ENCODE measurements around the gene MAGEA9B. TPM values are rescaled to one million over a fixed set of nuclear protein-coding genes. Genes with fewer than 3 reads are reported as not detected.
"Not testable (repeated sequence)": the region's sequence is repeated elsewhere in the genome, so short reads cannot be mapped to it uniquely, and the experiment has no call there.

MAGEA9B gene
- polyA plus RNA-seq, 4 donors, result 0.06 TPM; not detected in 3

GRCh38 chrX:149534926-149535602 is 52.2 kb downstream of the MAGEA9B start:
- H3K27me3 ChIP-seq (ENCODE audit: control insufficient read depth in 3 of 3, insufficient read depth in 3 of 3, low read length in 3 of 3); H3K9me3 ChIP-seq (ENCODE audit: control insufficient read depth in 2 of 2, insufficient read depth in 1 of 2, low read depth in 1 of 2, low read length in 1 of 2); H3K27ac ChIP-seq (ENCODE audit: low read depth in 1 of 3, low read length in 2 of 3); DNase-seq; H3K4me1 ChIP-seq (ENCODE audit: control insufficient read depth in 3 of 3, insufficient read depth in 2 of 3, low read depth in 1 of 3, low read length in 2 of 3); H3K4me3 ChIP-seq (ENCODE audit: low read depth in 1 of 3, low read length in 3 of 3); FAIRE-seq; H3K36me3 ChIP-seq (ENCODE audit: control insufficient read depth in 3 of 3, insufficient read depth in 2 of 3, low read depth in 1 of 3, low read length in 3 of 3): not testable (repeated sequence)
- 52 to 85% (median 82%) methylated on average over 3 of the region's 3 CpGs for WGBS, 3 donors

DNA sequence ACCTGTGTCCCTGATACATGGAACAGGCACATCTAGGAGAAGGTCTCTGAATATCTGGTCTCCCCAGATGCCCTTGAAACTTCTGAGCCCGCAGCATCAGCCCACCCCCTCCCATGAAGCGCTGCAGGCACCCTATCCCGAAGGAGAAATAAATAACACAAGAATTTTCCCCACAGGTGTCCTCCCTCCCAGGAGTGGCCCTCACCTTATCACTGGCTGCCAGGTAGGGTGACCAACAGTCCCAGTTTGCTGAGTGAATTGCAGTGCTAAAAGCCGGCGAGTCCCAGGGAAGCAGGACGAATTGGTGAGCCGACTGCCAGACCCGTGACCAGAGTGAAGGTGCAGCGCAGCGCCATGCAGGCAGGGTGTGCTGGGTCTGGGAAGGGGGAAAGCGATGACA is 53.3 kb downstream of the MAGEA9B start:
- H3K4me1 ChIP-seq (ENCODE audit: control insufficient read depth in 3 of 3, insufficient read depth in 2 of 3, low read depth in 1 of 3, low read length in 2 of 3); H3K36me3 ChIP-seq (ENCODE audit: control insufficient read depth in 3 of 3, insufficient read depth in 2 of 3, low read depth in 1 of 3, low read length in 3 of 3); FAIRE-seq; H3K9me3 ChIP-seq (ENCODE audit: control insufficient read depth in 2 of 2, insufficient read depth in 1 of 2, low read depth in 1 of 2, low read length in 1 of 2); H3K27me3 ChIP-seq (ENCODE audit: control insufficient read depth in 3 of 3, insufficient read depth in 3 of 3, low read length in 3 of 3); H3K4me3 ChIP-seq (ENCODE audit: low read depth in 1 of 3, low read length in 3 of 3); DNase-seq; H3K27ac ChIP-seq (ENCODE audit: low read depth in 1 of 3, low read length in 2 of 3): not testable (repeated sequence)
- WGBS, 3 donors, result 85 to 98% (median 97%) methylated on average over 5 to 10 of the region's 11 CpGs

GRCh38 chrX:149532868-149533267 is 54.4 kb downstream of the MAGEA9B start:
- not testable (repeated sequence) for H3K36me3 ChIP-seq (ENCODE audit: control insufficient read depth in 3 of 3, insufficient read depth in 2 of 3, low read depth in 1 of 3, low read length in 3 of 3); H3K27ac ChIP-seq (ENCODE audit: low read depth in 1 of 3, low read length in 2 of 3); H3K4me1 ChIP-seq (ENCODE audit: control insufficient read depth in 3 of 3, insufficient read depth in 2 of 3, low read depth in 1 of 3, low read length in 2 of 3); FAIRE-seq; DNase-seq; H3K4me3 ChIP-seq (ENCODE audit: low read depth in 1 of 3, low read length in 3 of 3); H3K27me3 ChIP-seq (ENCODE audit: control insufficient read depth in 3 of 3, insufficient read depth in 3 of 3, low read length in 3 of 3); H3K9me3 ChIP-seq (ENCODE audit: control insufficient read depth in 2 of 2, insufficient read depth in 1 of 2, low read depth in 1 of 2, low read length in 1 of 2)
- 100% methylated on average over 1 of the region's 3 CpGs; no CpG with 5 or more reads in 2 of the 3 donors for WGBS, 3 donors

Other genes with a start within 250 kb of the MAGEA9B start
- gene IDS, start 82.2 kb downstream of the MAGEA9B start, polyA plus RNA-seq, result 10 to 100 TPM; 21.7 to 41.1 (median 31.4) TPM
- 10 to 100 TPM; 18.2 to 30.6 (median 25.2) TPM for gene EOLA1, start 46.4 kb downstream of the MAGEA9B start, polyA plus RNA-seq
- not detected for gene HSFX3, start 37.5 kb downstream of the MAGEA9B start, polyA plus RNA-seq
- 1 to 10 TPM in 1 of 4 donors, under 1 TPM in 2, not detected in 1; 0.21 to 1.6 (median 0.49) TPM for gene HSFX2, start 7.9 kb upstream of the MAGEA9B start, polyA plus RNA-seq
- 10 to 100 TPM in 2 of 4 donors, 1 to 10 TPM in 2; 5.4 to 32.1 (median 9.7) TPM for gene TMEM185A, start 44.3 kb upstream of the MAGEA9B start, polyA plus RNA-seq
- not detected for gene MAGEA11, start 124.6 kb upstream of the MAGEA9B start, polyA plus RNA-seq
- gene HSFX1, start 186.6 kb upstream of the MAGEA9B start, polyA plus RNA-seq, result 1 to 10 TPM in 1 of 4 donors, under 1 TPM in 1, not detected in 2; 0.37 to 3.2 TPM
- gene MAGEA9, start 194.5 kb upstream of the MAGEA9B start, polyA plus RNA-seq, result not detected